Stimulated activated CD4-positive, alpha-beta T cell treated with anti-CD3 and anti-CD28 coated beads, TNF-alpha, amount 100 ng/mL, for 48 hours (primary cell): ENCODE measurements around the gene CNPPD1.
"Not testable (repeated sequence)": the region's sequence is repeated elsewhere in the genome, so short reads cannot be mapped to it uniquely, and the experiment has no call there.

Experiments used
- DNase-seq, 3 donors: peaks; one replicate each; pipeline ENCODE4 v3.0.0-alpha.2; 2020; ENCODE audit warnings: low read depth in 3 of 3

Gene CNPPD1

GRCh38 chr2:219207884-219208740, 31.4 kb upstream of the CNPPD1 start:
- no peak for DNase-seq

- DNase-seq, result no peak
Measured at GRCh38 chr2:219207134-219207883, 30.6 kb upstream of the CNPPD1 start.

- DNase-seq, result peak; percentile 88 to 96 (median 91)
Measured at GRCh38 chr2:219206328-219207133, 29.8 kb upstream of the CNPPD1 start, which contains the start of gene ZFAND2B. TSS of gene ZFAND2B (plus strand) at chr2:219206782. CDS start at chr2:219206988, 206 bp downstream.

- no peak for DNase-seq
Measured at GRCh38 chr2:219205981-219206327, 29.2 kb upstream of the CNPPD1 start.

GRCh38 chr2:219205165-219205538, 28.4 kb upstream of the CNPPD1 start:
- DNase-seq, result no peak

- no peak for DNase-seq
Measured at GRCh38 chr2:219204425-219205164, 27.9 kb upstream of the CNPPD1 start.

- not testable (repeated sequence) for DNase-seq
Measured at GRCh38 chr2:219201331-219201730, 24.6 kb upstream of the CNPPD1 start.

- not testable (repeated sequence) for DNase-seq
Measured at GRCh38 chr2:219200502-219201326, 24.0 kb upstream of the CNPPD1 start.

- no peak for DNase-seq
Measured at GRCh38 chr2:219199470-219200211, 22.9 kb upstream of the CNPPD1 start.

GRCh38 chr2:219198974-219199373, 22.2 kb upstream of the CNPPD1 start:
- DNase-seq, result no peak

- no peak for DNase-seq
Measured at GRCh38 chr2:219197388-219197787, 20.7 kb upstream of the CNPPD1 start.

GRCh38 chr2:219186754-219187456, 10.2 kb upstream of the CNPPD1 start:
- peak in 1 of 3 donors; percentile 30 for DNase-seq

GRCh38 chr2:219184121-219184520, 7.4 kb upstream of the CNPPD1 start:
- DNase-seq, result no peak

- DNase-seq, result no peak
Measured at GRCh38 chr2:219183151-219183772, 6.5 kb upstream of the CNPPD1 start.

GRCh38 chr2:219182331-219183150, 5.8 kb upstream of the CNPPD1 start:
- no peak for DNase-seq

GRCh38 chr2:219181531-219181930, 4.8 kb upstream of the CNPPD1 start:
- DNase-seq, result no peak

- DNase-seq, result no peak
Measured at GRCh38 chr2:219180961-219181360, 4.2 kb upstream of the CNPPD1 start.
